K562 (cell line): ENCODE measurements around the gene VAC14. TPM values are rescaled to one million over a fixed set of nuclear protein-coding genes. Genes with fewer than 3 reads are reported as not detected.
A peak's percentile ranks its signal among the peaks of the same experiment; 100 is the strongest.

ENCODE experiments used
- ATAC-seq: fragments of 200-7000 bp; cut with Tn5 transposase; 3 replicates; pipeline ENCODE4 v1.9.1; 2020; ENCODE audit warnings: moderate library complexity
- BruUV-seq: library from RNA; stranded (reverse); fragments of 400-500 nt; replicated peaks from 2 replicates; lab custom pipeline; 2021; lab: Mats Ljungman, UMichigan
- CTCF ChIA-PET: fragments of 300-600 bp; formaldehyde crosslinking; extraction: SDS; loops from one replicate; lab custom pipeline; 2021; ENCODE audit warnings: low intra/inter-chr PET ratio; lab: Yijun Ruan, JAX
- POLR2A ChIA-PET: fragments of 300-600, 350-650 bp; sonication (Branson Sonifier 250); formaldehyde crosslinking; extraction: SDS; loops from one replicate; lab custom pipeline; 2021; ENCODE audit warnings: antibody characterized with exemption, inconsistent platforms; lab: Yijun Ruan, JAX
- DNase-seq, 4 experiments: peaks; one replicate each; pipeline versions ENCODE4 v3.0.0 to v3.0.0-alpha.2; 2011 to 2018; ENCODE audit warnings: low spot score in 3 of 4, mixed read lengths in 3 of 4; ENCODE audit errors: extremely low read depth in 1 of 4
- FAIRE-seq: peaks from 2 replicates; lab custom pipeline; 2011; peaks lifted over from hg19 to GRCh38; lab: Jason Lieb, UNC
- H2AFZ ChIP-seq: 2 replicates; pipeline ENCODE4 v1.6.0; 2011; ENCODE audit warnings: low read depth, low read length, control low read depth, inconsistent platforms
- H3K27ac ChIP-seq: fragments of 200-600 bp; 3 replicates; pipeline ENCODE4 v1.8.0; 2011; ENCODE audit warnings: low read depth, mild to moderate bottlenecking, control low read depth, inconsistent platforms, low read length, moderate library complexity, mixed read lengths; ENCODE audit errors: extremely low read depth
- H3K27me3 ChIP-seq, 2 experiments: fragments of 300-600 bp in 1 of 2; 2 replicates in 1 of 2; 3 replicates in 1 of 2; pipeline versions ENCODE4 v1.6.0 to v1.8.0; 2011; ENCODE audit warnings: inconsistent platforms in 2 of 2, low read length in 2 of 2, mild to moderate bottlenecking in 1 of 2, mixed read lengths in 1 of 2, moderate library complexity in 1 of 2; ENCODE audit not compliant: control insufficient read depth in 2 of 2, insufficient read depth in 2 of 2
- H3K36me3 ChIP-seq: fragments of 300-600 bp; 3 replicates; pipeline ENCODE4 v1.8.0; 2011; ENCODE audit warnings: mild to moderate bottlenecking, low read length, inconsistent platforms; ENCODE audit not compliant: control insufficient read depth, insufficient read depth
- H3K4me1 ChIP-seq, 2 experiments: fragments of 200-600 bp in 1 of 2; replicated peaks in 1 of 2; 2 replicates in 1 of 2; 3 replicates in 1 of 2; pipeline versions ENCODE4 v1.5.1 to v1.8.0; 2011; ENCODE audit warnings: inconsistent platforms in 2 of 2, low read length in 2 of 2, mild to moderate bottlenecking in 1 of 2, mixed read lengths in 1 of 2, moderate library complexity in 1 of 2; ENCODE audit not compliant: control insufficient read depth in 2 of 2, insufficient read depth in 2 of 2
- H3K4me2 ChIP-seq: 2 replicates; pipeline ENCODE4 v1.6.1; 2011; ENCODE audit warnings: low read length, control low read depth, inconsistent platforms, mixed read lengths; ENCODE audit not compliant: insufficient read depth
- H3K4me3 ChIP-seq: fragments of 200-600 bp; sonication (generic), shearing (Covaris generic); 2 replicates; pipeline ENCODE4 v1.5.1; 2016; ENCODE audit warnings: control low read depth, inconsistent platforms
- H3K79me2 ChIP-seq: fragments of 200-600 bp; 3 replicates; pipeline ENCODE4 v1.8.0; 2011; ENCODE audit warnings: low read length, inconsistent platforms; ENCODE audit not compliant: control insufficient read depth, insufficient read depth
- H3K9ac ChIP-seq, 2 experiments: 2 replicates each; pipeline versions ENCODE4 v1.6.0 to v1.6.1; 2011; ENCODE audit warnings: low read depth in 2 of 2, low read length in 2 of 2, control low read depth in 1 of 2, inconsistent platforms in 1 of 2, mild to moderate bottlenecking in 1 of 2, mixed read lengths in 1 of 2; ENCODE audit not compliant: insufficient read depth in 1 of 2
- H3K9me1 ChIP-seq: one replicate; pipeline ENCODE4 v1.6.0; 2011; ENCODE audit warnings: inconsistent platforms, mild to moderate bottlenecking, low read length, moderate library complexity; ENCODE audit not compliant: control insufficient read depth, insufficient read depth
- H3K9me3 ChIP-seq: replicated peaks from 2 replicates; pipeline ENCODE4 v1.5.1; 2011; ENCODE audit warnings: low read depth, low read length, inconsistent platforms; ENCODE audit not compliant: control insufficient read depth, insufficient read depth
- H4K20me1 ChIP-seq: replicated peaks from 2 replicates; pipeline ENCODE4 v1.6.1; 2011; ENCODE audit warnings: low read length, inconsistent platforms, mixed read lengths; ENCODE audit not compliant: control insufficient read depth, insufficient read depth
- CBX5 ChIP-seq: IDR thresholded peaks from 2 replicates; pipeline ENCODE4 v1.6.1; 2014; ENCODE audit warnings: low read depth, borderline replicate concordance
- DIDO1 ChIP-seq: fragments of 450-650 bp; IDR thresholded peaks from 2 replicates; pipeline ENCODE4 v1.6.1; 2016; ENCODE audit warnings: low read depth, missing biosample characterization, missing genetic modification characterization
- MYBL2 ChIP-seq, 2 experiments: fragments of 450-650 bp in 1 of 2; sonication (generic) in 1 of 2; formaldehyde crosslinking in 1 of 2; IDR thresholded peaks; 2 replicates each; pipeline versions ENCODE4 v1.6.1 to v1.8.1; 2017 to 2022; ENCODE audit warnings: borderline replicate concordance in 1 of 2, inconsistent platforms in 1 of 2, low read depth in 1 of 2, mild to moderate bottlenecking in 1 of 2, missing genetic modification reagents in 1 of 2, moderate library complexity in 1 of 2
- NR1H2 ChIP-seq: sonication (generic); formaldehyde crosslinking; IDR thresholded peaks from 2 replicates; pipeline ENCODE4 v1.4.0; 2020; ENCODE audit warnings: mild to moderate bottlenecking, missing genetic modification reagents
- SIX5 ChIP-seq, 2 experiments: IDR thresholded peaks; 2 replicates each; pipeline ENCODE4 v1.6.1; 2011; ENCODE audit warnings: low read length in 2 of 2, borderline replicate concordance in 1 of 2, low read depth in 1 of 2, mild to moderate bottlenecking in 1 of 2, moderate library complexity in 1 of 2; ENCODE audit not compliant: insufficient read depth in 1 of 2
- TAL1 ChIP-seq: fragments of 450-650 bp; IDR thresholded peaks from 2 replicates; pipeline ENCODE4 v1.6.1; 2016; ENCODE audit warnings: mild to moderate bottlenecking
- ZNF766 ChIP-seq: fragments of 200-800 bp; sonication (Bioruptor generic); conservative IDR thresholded peaks from 2 replicates; pipeline ENCODE4 v1.6.1; 2016; ENCODE audit warnings: missing genetic modification characterization, missing compliant biosample characterization
- WGBS: fragments of 100-300 bp; shearing (Covaris generic); methylation state at CpG from one replicate; pipeline ENCODE4 v1.1.6; 2016; ENCODE audit warnings: low coverage, mixed read lengths; ENCODE audit not compliant: insufficient coverage; ENCODE audit errors: missing lambda C conversion rate; 5-methylcytosine and 5-hydroxymethylcytosine counted together
- in situ Hi-C: fragments of 300-500 bp; cut with MboI; formaldehyde crosslinking; loops from 4 replicates; pipeline ENCODE4 v1.15.0; 2018; ENCODE audit warnings: inconsistent platforms, mixed read lengths
- intact Hi-C: fragments of 100-400 bp; cut with micrococcal nuclease; formaldehyde crosslinking; loops from 2 replicates; pipeline ENCODE4 v1.14.2; 2022
- polyA plus RNA-seq, 8 experiments: library from polyadenylated mRNA; depleted of rRNA in 4 of 8; stranded (reverse) in 5 of 8; unstranded in 3 of 8; fragments of >200 nt; fragmentation: Nextera tagmentation in 2 of 8; fragmentation: Illumina TruSeq in 1 of 8; extraction: Ambion mirVana in 2 of 8; extraction: Trizol in 1 of 8; gene quantifications; 2 replicates each; pipeline versions ENCODE4 v1.2.1 to v1.2.3, GENCODE V29; 2011 to 2014; ENCODE audit warnings: inconsistent platforms in 1 of 8, missing spikeins in 1 of 8
- total RNA-seq, 7 experiments: library from RNA; depleted of rRNA in 6 of 7; stranded (reverse); fragments of >200 nt in 6 of 7; fragmentation: Illumina TruSeq in 2 of 7; extraction: Trizol in 2 of 7; gene quantifications; 2 replicates each; pipeline versions ENCODE4 v1.2.1 to v1.2.3, GENCODE V29; 2011 to 2021; ENCODE audit warnings: low replicate concordance in 1 of 7
- TF ChIP-seq, protein P1 (sequence below): fragments of 450-650 bp; IDR thresholded peaks from 2 replicates; pipeline ENCODE4 v1.6.1; 2016; ENCODE audit warnings: antibody characterized with exemption
- TF ChIP-seq, protein P2 (sequence below): fragments of 250-450 bp; sonication (Bioruptor Pico); IDR thresholded peaks from 2 replicates; pipeline ENCODE4 v1.5.0; 2021; ENCODE audit warnings: mild to moderate bottlenecking, borderline replicate concordance
- TF ChIP-seq, protein P3 (sequence below): sonication (generic); formaldehyde crosslinking; IDR thresholded peaks from 2 replicates; pipeline ENCODE4 v1.8.1; 2023; ENCODE audit warnings: mild to moderate bottlenecking, missing genetic modification reagents
- TF ChIP-seq, protein P4 (sequence below): sonication (generic); formaldehyde crosslinking; IDR thresholded peaks from 2 replicates; pipeline ENCODE4 v1.8.1; 2023; ENCODE audit warnings: mild to moderate bottlenecking, missing genetic modification reagents
- TF ChIP-seq, protein P5 (sequence below): sonication (generic); formaldehyde crosslinking; IDR thresholded peaks from 2 replicates; pipeline ENCODE4 v1.8.1; 2023; ENCODE audit warnings: mild to moderate bottlenecking, missing genetic modification reagents, moderate library complexity

VAC14 gene
- total and polyA plus RNA-seq, 9 of the 15 experiments (the other 6 are each of a cell fraction or from before 2014, with no cell fraction given): 1.3 to 41.6 (median 26.6) TPM

DNA sequence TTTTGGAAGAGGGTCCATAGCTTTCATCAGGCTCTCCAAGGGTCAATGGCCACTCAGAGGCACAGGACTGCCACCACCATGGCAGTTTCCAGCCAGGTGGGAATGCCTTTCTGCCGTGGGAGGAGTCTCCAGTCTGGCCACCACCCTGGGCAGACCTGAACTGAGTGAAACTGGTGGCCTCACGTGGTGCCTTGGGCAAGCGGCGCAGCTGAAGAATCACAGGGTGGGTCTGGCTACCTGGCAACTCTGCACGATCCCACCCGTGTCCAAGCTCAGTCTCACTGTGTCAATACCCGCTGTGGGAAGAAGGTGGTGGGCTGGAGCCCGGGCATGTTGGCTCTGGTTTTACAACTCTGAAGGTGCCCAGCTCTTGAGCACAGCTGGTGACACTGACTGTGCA lies 31.8 kb downstream of the VAC14 start:
- peak overlapping the region in 1 of 2 experiments; percentile 50; a peak in 2 of 4 replicates for H3K9ac ChIP-seq
- TF ChIP-seq, protein P1, sequence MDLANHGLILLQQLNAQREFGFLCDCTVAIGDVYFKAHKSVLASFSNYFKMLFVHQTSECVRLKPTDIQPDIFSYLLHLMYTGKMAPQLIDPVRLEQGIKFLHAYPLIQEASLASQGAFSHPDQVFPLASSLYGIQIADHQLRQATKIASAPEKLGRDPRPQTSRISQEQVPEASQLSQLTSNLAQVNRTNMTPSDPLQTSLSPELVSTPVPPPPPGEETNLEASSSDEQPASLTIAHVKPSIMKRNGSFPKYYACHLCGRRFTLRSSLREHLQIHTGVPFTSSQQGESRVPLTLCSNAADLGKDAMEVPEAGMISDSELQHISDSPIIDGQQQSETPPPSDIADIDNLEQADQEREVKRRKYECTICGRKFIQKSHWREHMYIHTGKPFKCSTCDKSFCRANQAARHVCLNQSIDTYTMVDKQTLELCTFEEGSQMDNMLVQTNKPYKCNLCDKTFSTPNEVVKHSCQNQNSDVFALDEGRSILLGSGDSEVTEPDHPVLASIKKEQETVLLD: no peak
- TF ChIP-seq, protein P2, sequence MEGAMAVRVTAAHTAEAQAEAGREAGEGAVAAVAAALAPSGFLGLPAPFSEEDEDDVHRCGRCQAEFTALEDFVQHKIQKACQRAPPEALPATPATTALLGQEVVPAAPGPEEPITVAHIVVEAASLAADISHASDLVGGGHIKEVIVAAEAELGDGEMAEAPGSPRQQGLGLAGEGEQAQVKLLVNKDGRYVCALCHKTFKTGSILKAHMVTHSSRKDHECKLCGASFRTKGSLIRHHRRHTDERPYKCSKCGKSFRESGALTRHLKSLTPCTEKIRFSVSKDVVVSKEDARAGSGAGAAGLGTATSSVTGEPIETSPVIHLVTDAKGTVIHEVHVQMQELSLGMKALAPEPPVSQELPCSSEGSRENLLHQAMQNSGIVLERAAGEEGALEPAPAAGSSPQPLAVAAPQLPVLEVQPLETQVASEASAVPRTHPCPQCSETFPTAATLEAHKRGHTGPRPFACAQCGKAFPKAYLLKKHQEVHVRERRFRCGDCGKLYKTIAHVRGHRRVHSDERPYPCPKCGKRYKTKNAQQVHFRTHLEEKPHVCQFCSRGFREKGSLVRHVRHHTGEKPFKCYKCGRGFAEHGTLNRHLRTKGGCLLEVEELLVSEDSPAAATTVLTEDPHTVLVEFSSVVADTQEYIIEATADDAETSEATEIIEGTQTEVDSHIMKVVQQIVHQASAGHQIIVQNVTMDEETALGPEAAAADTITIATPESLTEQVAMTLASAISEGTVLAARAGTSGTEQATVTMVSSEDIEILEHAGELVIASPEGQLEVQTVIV (CRISPR knock-in tag): no peak
- TF ChIP-seq ZNF766 (CRISPR knock-in tag): no peak
- no peak for TF ChIP-seq SIX5 (IDR thresholded peaks at IDR 0.05; ENCODE audit: borderline replicate concordance in 1 of 2, insufficient read depth in 1 of 2, low read depth in 1 of 2, low read length in 2 of 2)
- TF ChIP-seq, protein P3, sequence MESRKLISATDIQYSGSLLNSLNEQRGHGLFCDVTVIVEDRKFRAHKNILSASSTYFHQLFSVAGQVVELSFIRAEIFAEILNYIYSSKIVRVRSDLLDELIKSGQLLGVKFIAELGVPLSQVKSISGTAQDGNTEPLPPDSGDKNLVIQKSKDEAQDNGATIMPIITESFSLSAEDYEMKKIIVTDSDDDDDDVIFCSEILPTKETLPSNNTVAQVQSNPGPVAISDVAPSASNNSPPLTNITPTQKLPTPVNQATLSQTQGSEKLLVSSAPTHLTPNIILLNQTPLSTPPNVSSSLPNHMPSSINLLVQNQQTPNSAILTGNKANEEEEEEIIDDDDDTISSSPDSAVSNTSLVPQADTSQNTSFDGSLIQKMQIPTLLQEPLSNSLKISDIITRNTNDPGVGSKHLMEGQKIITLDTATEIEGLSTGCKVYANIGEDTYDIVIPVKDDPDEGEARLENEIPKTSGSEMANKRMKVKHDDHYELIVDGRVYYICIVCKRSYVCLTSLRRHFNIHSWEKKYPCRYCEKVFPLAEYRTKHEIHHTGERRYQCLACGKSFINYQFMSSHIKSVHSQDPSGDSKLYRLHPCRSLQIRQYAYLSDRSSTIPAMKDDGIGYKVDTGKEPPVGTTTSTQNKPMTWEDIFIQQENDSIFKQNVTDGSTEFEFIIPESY (CRISPR knock-in tag): no peak
- no peak for TF ChIP-seq MYBL2 (IDR thresholded peaks at IDR 0.05; ENCODE audit: low read depth)
- no peak for TF ChIP-seq MYBL2 (CRISPR knock-in tag; IDR thresholded peaks at IDR 0.05; ENCODE audit: borderline replicate concordance)
- TF ChIP-seq NR1H2 (CRISPR knock-in tag): no peak
- no peak for TF ChIP-seq TAL1
- TF ChIP-seq, protein P4, sequence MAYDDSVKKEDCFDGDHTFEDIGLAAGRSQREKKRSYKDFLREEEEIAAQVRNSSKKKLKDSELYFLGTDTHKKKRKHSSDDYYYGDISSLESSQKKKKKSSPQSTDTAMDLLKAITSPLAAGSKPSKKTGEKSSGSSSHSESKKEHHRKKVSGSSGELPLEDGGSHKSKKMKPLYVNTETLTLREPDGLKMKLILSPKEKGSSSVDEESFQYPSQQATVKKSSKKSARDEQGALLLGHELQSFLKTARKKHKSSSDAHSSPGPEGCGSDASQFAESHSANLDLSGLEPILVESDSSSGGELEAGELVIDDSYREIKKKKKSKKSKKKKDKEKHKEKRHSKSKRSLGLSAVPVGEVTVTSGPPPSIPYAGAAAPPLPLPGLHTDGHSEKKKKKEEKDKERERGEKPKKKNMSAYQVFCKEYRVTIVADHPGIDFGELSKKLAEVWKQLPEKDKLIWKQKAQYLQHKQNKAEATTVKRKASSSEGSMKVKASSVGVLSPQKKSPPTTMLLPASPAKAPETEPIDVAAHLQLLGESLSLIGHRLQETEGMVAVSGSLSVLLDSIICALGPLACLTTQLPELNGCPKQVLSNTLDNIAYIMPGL (CRISPR knock-in tag): no peak
- TF ChIP-seq CBX5: no peak
- TF ChIP-seq, protein P5, sequence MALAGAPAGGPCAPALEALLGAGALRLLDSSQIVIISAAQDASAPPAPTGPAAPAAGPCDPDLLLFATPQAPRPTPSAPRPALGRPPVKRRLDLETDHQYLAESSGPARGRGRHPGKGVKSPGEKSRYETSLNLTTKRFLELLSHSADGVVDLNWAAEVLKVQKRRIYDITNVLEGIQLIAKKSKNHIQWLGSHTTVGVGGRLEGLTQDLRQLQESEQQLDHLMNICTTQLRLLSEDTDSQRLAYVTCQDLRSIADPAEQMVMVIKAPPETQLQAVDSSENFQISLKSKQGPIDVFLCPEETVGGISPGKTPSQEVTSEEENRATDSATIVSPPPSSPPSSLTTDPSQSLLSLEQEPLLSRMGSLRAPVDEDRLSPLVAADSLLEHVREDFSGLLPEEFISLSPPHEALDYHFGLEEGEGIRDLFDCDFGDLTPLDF (CRISPR knock-in tag): no peak
- TF ChIP-seq DIDO1 (tag): no peak

More for the DNA sequence above, 31.8 kb downstream of the VAC14 start:
- ChIA-PET CTCF (interaction anchor here (0.7 kb wide), 1 partner anchor 141 kb away, joined by 4 read pairs; no protein-coding TSS in a partner anchor), POLR2A (interaction anchor here (0.6 to 0.8 kb wide), 2 partner anchors 20 to 482 kb away, joined by 3 read pairs; no protein-coding TSS in a partner anchor)
- H2AFZ ChIP-seq: no peak overlapping the region
- 82% methylated on average over 8 of the region's 8 CpGs for WGBS
- BruUV-seq: no TSS peak
- H3K4me3 ChIP-seq: no peak overlapping the region
- H3K9me1 ChIP-seq: no peaks in the 10 kb centered on the region
- H3K4me1 ChIP-seq: peaks cover 0 to 2% of the 10 kb centered on the region in 2 experiments; a peak in 3 of 5 replicates
- ATAC-seq (no peak), FAIRE-seq (no peak), DNase-seq (no peak)
- no peak overlapping the region for H3K4me2 ChIP-seq
- intact Hi-C loops: loop anchor here (5.0 kb wide), 1 partner anchor 97 kb away; no protein-coding TSS in a partner anchor
- H3K36me3 ChIP-seq: peaks cover 51% of the 10 kb centered on the region; the same call in 2 of the 3 replicates
- H3K79me2 ChIP-seq: no peaks in the 10 kb centered on the region
- no peaks in the 10 kb centered on the region for H3K9me3 ChIP-seq
- no peak overlapping the region for H3K27ac ChIP-seq
- in situ Hi-C loops: no loop called here
- no peaks in the 10 kb centered on the region for H3K27me3 ChIP-seq
- no peaks in the 10 kb centered on the region; the same call in 1 of the 2 replicates for H4K20me1 ChIP-seq
